ENCODE results near the gene SKIC8. TPM values are rescaled to one million over a fixed set of nuclear protein-coding genes. Genes with fewer than 3 reads are reported as not detected.
A peak's percentile ranks its signal among the peaks of the same experiment; 100 is the strongest.

Gene SKIC8
- total RNA-seq, 2 donors from 2014 or later: 46.3 to 55.4 TPM

DNA sequence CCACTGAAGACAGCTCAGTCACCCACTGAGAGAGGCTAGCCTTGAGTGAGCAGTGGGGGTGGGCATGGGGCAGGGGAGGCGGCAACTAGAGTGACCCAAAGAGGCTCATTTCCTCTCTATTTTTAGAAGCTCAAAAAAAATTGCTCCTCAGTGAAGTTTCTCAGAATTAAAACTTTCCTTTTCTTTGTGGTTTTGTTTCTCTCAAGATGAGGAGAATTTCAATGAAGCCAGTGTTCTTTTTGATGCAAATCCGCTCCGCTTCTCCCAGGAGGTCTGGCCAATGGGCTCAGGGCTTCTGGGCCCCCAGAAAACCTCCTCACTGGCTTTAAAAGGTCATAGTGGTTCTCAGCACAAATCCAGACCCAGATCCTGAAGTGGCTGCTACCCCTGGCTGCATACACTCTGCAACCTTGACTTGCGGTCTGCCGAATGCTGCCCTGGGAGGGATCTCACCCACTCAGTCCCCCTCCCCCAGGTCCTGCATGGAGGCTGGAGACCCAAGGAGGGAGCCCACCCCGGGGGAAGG lies 64.8 kb downstream of the SKIC8 start, which contains the start of gene ACSBG1:
Gene ACSBG1, minus strand, starts transcription at position 51 of the 526 bp plus-strand sequence. CDS start 64 bp downstream, outside the sequence.
- TF ChIP-seq, protein P1, sequence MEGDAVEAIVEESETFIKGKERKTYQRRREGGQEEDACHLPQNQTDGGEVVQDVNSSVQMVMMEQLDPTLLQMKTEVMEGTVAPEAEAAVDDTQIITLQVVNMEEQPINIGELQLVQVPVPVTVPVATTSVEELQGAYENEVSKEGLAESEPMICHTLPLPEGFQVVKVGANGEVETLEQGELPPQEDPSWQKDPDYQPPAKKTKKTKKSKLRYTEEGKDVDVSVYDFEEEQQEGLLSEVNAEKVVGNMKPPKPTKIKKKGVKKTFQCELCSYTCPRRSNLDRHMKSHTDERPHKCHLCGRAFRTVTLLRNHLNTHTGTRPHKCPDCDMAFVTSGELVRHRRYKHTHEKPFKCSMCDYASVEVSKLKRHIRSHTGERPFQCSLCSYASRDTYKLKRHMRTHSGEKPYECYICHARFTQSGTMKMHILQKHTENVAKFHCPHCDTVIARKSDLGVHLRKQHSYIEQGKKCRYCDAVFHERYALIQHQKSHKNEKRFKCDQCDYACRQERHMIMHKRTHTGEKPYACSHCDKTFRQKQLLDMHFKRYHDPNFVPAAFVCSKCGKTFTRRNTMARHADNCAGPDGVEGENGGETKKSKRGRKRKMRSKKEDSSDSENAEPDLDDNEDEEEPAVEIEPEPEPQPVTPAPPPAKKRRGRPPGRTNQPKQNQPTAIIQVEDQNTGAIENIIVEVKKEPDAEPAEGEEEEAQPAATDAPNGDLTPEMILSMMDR (conservative IDR thresholded peaks at IDR 0.05): no peak
- Histone ChIP-seq H3K9ac (ENCODE audit: extremely low read depth, low read length, poor library complexity, severe bottlenecking) (no peak within 1 kb of the TSS), H3K36me3 (ENCODE audit: control insufficient read depth, insufficient read depth, low read length) (no peaks in the 10 kb centered on the region), H3K4me3 (ENCODE audit: low read length) (no peak within 1 kb of the TSS), H3K27me3 (ENCODE audit: control insufficient read depth, insufficient read depth, low read length, poor library complexity, severe bottlenecking) (no peaks in the 10 kb centered on the region), H3K27ac (ENCODE audit: low read depth, low read length) (no peak within 1 kb of the TSS), H3K4me1 (ENCODE audit: control insufficient read depth, insufficient read depth, low read length) (no peaks in the 10 kb centered on the region), H3K9me3 (ENCODE audit: control insufficient read depth, low read length) (no peaks in the 10 kb centered on the region)
- Mint-ChIP-seq H3K4me3 (no peak within 1 kb of the TSS), H3K36me3 (ENCODE audit: low read depth) (no peaks in the 10 kb centered on the region), H3K27me3 (ENCODE audit: insufficient read depth) (no peaks in the 10 kb centered on the region), H3K27ac (peak within 1 kb of the TSS; percentile 75), H3K4me1 (peaks cover 4% of the 10 kb centered on the region), H3K9me3 (no peaks in the 10 kb centered on the region)
- no peak for DNase-seq
- 82% methylated on average over 6 of the region's 6 CpGs; no CpG with 5 or more reads in 1 of the 2 experiments for WGBS, 2 experiments (ENCODE audit: insufficient coverage in 1 of 2, insufficient read length in 1 of 2)

DNA sequence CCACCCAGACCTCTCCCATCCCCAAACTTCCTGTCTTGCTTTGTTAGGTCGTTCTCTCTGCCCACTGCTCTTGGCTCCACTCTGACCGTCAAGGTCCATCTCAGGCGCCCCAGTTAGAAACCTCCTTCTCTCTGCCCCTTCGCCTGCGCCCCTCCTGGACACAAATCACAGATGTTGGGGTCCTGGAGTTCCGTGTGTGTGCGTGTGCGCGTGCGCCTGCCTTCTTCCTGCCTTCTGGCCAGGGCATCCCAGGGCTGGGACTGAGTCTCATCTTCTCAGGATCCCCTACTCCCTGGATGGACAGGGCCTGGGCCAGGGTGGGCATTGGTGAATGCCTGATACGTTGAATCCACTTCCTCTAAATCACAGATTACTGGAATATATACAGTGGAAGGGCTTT lies 65.9 kb downstream of the SKIC8 start:
- Histone ChIP-seq H3K9ac (ENCODE audit: extremely low read depth, low read length, poor library complexity, severe bottlenecking) (no peak overlapping the region), H3K4me1 (ENCODE audit: control insufficient read depth, insufficient read depth, low read length) (no peaks in the 10 kb centered on the region), H3K4me3 (ENCODE audit: low read length) (no peak overlapping the region), H3K9me3 (ENCODE audit: control insufficient read depth, low read length) (no peaks in the 10 kb centered on the region), H3K36me3 (ENCODE audit: control insufficient read depth, insufficient read depth, low read length) (no peaks in the 10 kb centered on the region), H3K27me3 (ENCODE audit: control insufficient read depth, insufficient read depth, low read length, poor library complexity, severe bottlenecking) (no peaks in the 10 kb centered on the region), H3K27ac (ENCODE audit: low read depth, low read length) (no peak overlapping the region)
- Mint-ChIP-seq H3K36me3 (ENCODE audit: low read depth) (no peaks in the 10 kb centered on the region), H3K4me3 (no peak overlapping the region), H3K27ac (no peak overlapping the region), H3K9me3 (no peaks in the 10 kb centered on the region), H3K27me3 (ENCODE audit: insufficient read depth) (no peaks in the 10 kb centered on the region), H3K4me1 (peaks cover 4% of the 10 kb centered on the region)
- TF ChIP-seq, protein P1 (conservative IDR thresholded peaks at IDR 0.05): no peak
- no peak for DNase-seq
- 71 to 83% methylated on average over 6 to 11 of the region's 11 CpGs for WGBS, 2 experiments (ENCODE audit: insufficient coverage in 1 of 2, insufficient read length in 1 of 2)

Other genes with a start within 250 kb of the SKIC8 start
- 10 to 100 TPM; 13.8 to 23.8 TPM for gene TBC1D2B, start 221.9 kb downstream of the SKIC8 start, total RNA-seq
- not detected for gene SH2D7, start 207.0 kb downstream of the SKIC8 start, total RNA-seq
- 10 to 100 TPM; 40.6 to 41.7 TPM for gene CIB2, start 168.2 kb downstream of the SKIC8 start, total RNA-seq
- gene IDH3A, start 150.2 kb downstream of the SKIC8 start, total RNA-seq: 10 to 100 TPM; 34.2 to 43.2 TPM
- 1 to 10 TPM in 1 of 2 donors, under 1 TPM in 1; 0.27 to 1.2 TPM for gene ACSBG1, start 65.0 kb downstream of the SKIC8 start, total RNA-seq
- gene DNAJA4, start 35.0 kb downstream of the SKIC8 start, total RNA-seq: 10 to 100 TPM in 1 of 2 donors, 1 to 10 TPM in 1; 4.9 to 18.5 TPM
- 100 to 1,000 TPM; 103 TPM for gene CRABP1, start 40.7 kb upstream of the SKIC8 start, total RNA-seq
- gene IREB2, start 138.6 kb upstream of the SKIC8 start, total RNA-seq: 10 to 100 TPM; 81.4 to 92.6 TPM
- gene HYKK, start 208.0 kb upstream of the SKIC8 start, total RNA-seq: 1 to 10 TPM; 3.9 to 4.2 TPM
- 100 to 1,000 TPM; 250 to 254 TPM for gene PSMA4, start 240.8 kb upstream of the SKIC8 start, total RNA-seq